ENCODE data around the gene NEK10.

The NEK10 gene

GRCh38 chr3:27220166-27220565 lies 149.0 kb downstream of the NEK10 start:
- DNase-seq = no peak

GRCh38 chr3:27219127-27219845 lies 149.9 kb downstream of the NEK10 start:
- DNase-seq = no peak

GRCh38 chr3:27216955-27217552 lies 152.1 kb downstream of the NEK10 start:
- DNase-seq = no peak

GRCh38 chr3:27216295-27216855 lies 152.8 kb downstream of the NEK10 start:
- DNase-seq = no peak

- no peak for DNase-seq
Measured at GRCh38 chr3:27213450-27213849, 155.7 kb downstream of the NEK10 start.

GRCh38 chr3:27209617-27210264 lies 159.4 kb downstream of the NEK10 start:
- no peak for DNase-seq

GRCh38 chr3:27208961-27209616 lies 160.1 kb downstream of the NEK10 start:
- DNase-seq = no peak

GRCh38 chr3:27202959-27203358 lies 166.2 kb downstream of the NEK10 start:
- DNase-seq = no peak

GRCh38 chr3:27201492-27201891 lies 167.7 kb downstream of the NEK10 start:
- DNase-seq = no peak

- no peak for DNase-seq
Measured at GRCh38 chr3:27200721-27201489, 168.3 kb downstream of the NEK10 start.

- no peak for DNase-seq
Measured at GRCh38 chr3:27194861-27195483, 174.2 kb downstream of the NEK10 start.

- no peak for DNase-seq
Measured at GRCh38 chr3:27193056-27193455, 176.1 kb downstream of the NEK10 start.

GRCh38 chr3:27186013-27186412 lies 183.2 kb downstream of the NEK10 start:
- DNase-seq = no peak

GRCh38 chr3:27185231-27185989 lies 183.8 kb downstream of the NEK10 start:
- DNase-seq = no peak

GRCh38 chr3:27184261-27184660 lies 184.9 kb downstream of the NEK10 start:
- no peak for DNase-seq

GRCh38 chr3:27176256-27176655 lies 192.9 kb downstream of the NEK10 start:
- DNase-seq = no peak

- DNase-seq = no peak
Measured at GRCh38 chr3:27174530-27174929, 194.7 kb downstream of the NEK10 start.

- DNase-seq = no peak
Measured at GRCh38 chr3:27171113-27171512, 198.1 kb downstream of the NEK10 start.

GRCh38 chr3:27166888-27167287 lies 202.3 kb downstream of the NEK10 start:
- no peak for DNase-seq

GRCh38 chr3:27165321-27165721 lies 203.9 kb downstream of the NEK10 start:
- no peak for DNase-seq

- no peak for DNase-seq
Measured at GRCh38 chr3:27160779-27161287, 208.3 kb downstream of the NEK10 start.
